Thyroid gland (tissue), 4 donors: ENCODE measurements around the gene GREB1L.

Experiments
- CTCF ChIP-seq, 6 experiments: fragments of 200-600 bp in 3 of 6; fragments of 450-650 bp in 3 of 6; sonication (generic) in 3 of 6; IDR thresholded peaks; one replicate each; pipeline ENCODE4 v1.5.1; 2016 to 2019; ENCODE audit warnings: antibody characterized with exemption in 6 of 6, mild to moderate bottlenecking in 2 of 6, inconsistent platforms in 1 of 6, moderate library complexity in 1 of 6
- POLR2A ChIP-seq, 2 donors: fragments of 450-650 bp; IDR thresholded peaks; one replicate each; pipeline ENCODE4 v1.6.1; 2017; ENCODE audit warnings: antibody characterized with exemption in 2 of 2, mild to moderate bottlenecking in 2 of 2, moderate library complexity in 1 of 2

DNA sequence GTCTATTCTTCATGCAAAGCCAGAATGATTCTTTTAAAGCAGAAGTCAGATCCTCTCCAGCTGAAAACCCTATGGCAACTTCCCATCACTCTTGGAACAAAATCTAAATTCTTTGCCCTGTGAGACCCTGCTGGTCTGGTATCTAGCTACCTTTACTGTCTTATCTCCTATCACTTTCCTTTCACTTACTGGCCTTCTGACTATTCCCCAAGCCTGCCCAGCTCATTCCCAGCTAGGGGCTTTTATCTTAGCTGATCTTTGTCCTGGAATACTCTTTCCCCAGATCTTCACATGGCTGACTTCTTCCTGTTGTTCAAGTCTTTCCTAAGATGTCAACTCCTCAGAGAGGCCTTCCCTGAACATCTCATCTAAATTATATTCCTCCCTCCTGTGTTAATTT lies 63.6 kb downstream of the GREB1L start:
- no peak for TF ChIP-seq POLR2A (IDR thresholded peaks at IDR 0.05)
- no peak for TF ChIP-seq CTCF (IDR thresholded peaks at IDR 0.05)
